Small intestine (tissue), 7 donors: ENCODE results near the gene CEP57. TPM values are rescaled to one million over a fixed set of nuclear protein-coding genes. Genes with fewer than 3 reads are reported as not detected.
"Not testable (repeated sequence)": the region's sequence is repeated elsewhere in the genome, so short reads cannot be mapped to it uniquely, and the experiment has no call there.

Experiments used
- DNase-seq, 2 donors: peaks; one replicate each; pipeline versions ENCODE4 v3.0.0 to v3.0.0-alpha.2; 2013
- FAIRE-seq: peaks from 2 replicates; lab custom pipeline; 2012; peaks lifted over from hg19 to GRCh38; lab: Jason Lieb, UNC
- H3K27ac ChIP-seq, 3 donors: one replicate each; pipeline ENCODE4 v1.5.1; 2013; ENCODE audit warnings: low read length in 2 of 3, mild to moderate bottlenecking in 2 of 3, control low read depth in 1 of 3, inconsistent platforms in 1 of 3, low read depth in 1 of 3, moderate library complexity in 1 of 3
- H3K27me3 ChIP-seq, 3 donors: one replicate each; pipeline ENCODE4 v1.6.1; 2013; ENCODE audit warnings: low read length in 3 of 3, inconsistent platforms in 1 of 3; ENCODE audit not compliant: control insufficient read depth in 3 of 3, insufficient read depth in 3 of 3
- H3K36me3 ChIP-seq, 3 donors: one replicate each; pipeline ENCODE4 v1.6.1; 2013; ENCODE audit warnings: low read length in 3 of 3, inconsistent platforms in 1 of 3, low read depth in 1 of 3, mild to moderate bottlenecking in 1 of 3, moderate library complexity in 1 of 3; ENCODE audit not compliant: control insufficient read depth in 3 of 3, insufficient read depth in 2 of 3
- H3K4me1 ChIP-seq, 3 donors: one replicate each; pipeline ENCODE4 v1.6.1; 2013; ENCODE audit warnings: low read length in 2 of 3, inconsistent platforms in 1 of 3, low read depth in 1 of 3, mild to moderate bottlenecking in 1 of 3, moderate library complexity in 1 of 3; ENCODE audit not compliant: control insufficient read depth in 3 of 3, insufficient read depth in 2 of 3
- H3K4me3 ChIP-seq, 3 donors: one replicate each; pipeline ENCODE4 v1.5.1; 2013; ENCODE audit warnings: low read length in 3 of 3, control low read depth in 1 of 3, inconsistent platforms in 1 of 3, low read depth in 1 of 3, mild to moderate bottlenecking in 1 of 3, moderate library complexity in 1 of 3
- H3K9me3 ChIP-seq, 2 donors: one replicate each; pipeline ENCODE4 v1.6.1; 2013; ENCODE audit warnings: low read depth in 1 of 2, low read length in 1 of 2; ENCODE audit not compliant: control insufficient read depth in 2 of 2, insufficient read depth in 1 of 2
- WGBS, 3 donors: extraction: QIAGEN DNeasy Blood & Tissue Kit; methylation state at CpG; one replicate each; pipeline ENCODE4 v1.1.7; 2013; 5-methylcytosine and 5-hydroxymethylcytosine counted together
- polyA plus RNA-seq, 4 donors: library from polyadenylated mRNA; stranded (reverse) in 3 of 4; unstranded in 1 of 4; fragments of 200-250 nt in 3 of 4; fragments of 120-200 nt in 1 of 4; gene quantifications; one replicate each; pipeline versions ENCODE4 v1.2.1 to v1.2.3, GENCODE V29; 2013
- donor health status: healthy with polysubstance abuse.
- donor health status: control.
- donor health status: control.
- donor health status: Bipolar disorder and iron deficiency.
- donor health status: healthy.

The CEP57 gene
- polyA plus RNA-seq, 4 donors, result 27.0 to 76.4 (median 41.6) TPM

- no peaks in the 10 kb centered on the region for H3K9me3 ChIP-seq
- no peaks in the 10 kb centered on the region for H3K4me1 ChIP-seq
- FAIRE-seq (no peak), DNase-seq (no peak)
- H3K36me3 ChIP-seq, result peaks cover 0 to 14% (median 3%) of the 10 kb centered on the region in 3 donors
- no peak overlapping the region for H3K4me3 ChIP-seq
- H3K27me3 ChIP-seq, result no peaks in the 10 kb centered on the region
- H3K27ac ChIP-seq, result no peak overlapping the region
Measured at GRCh38 chr11:95850137-95850536, 59.8 kb downstream of the CEP57 start.

- H3K9me3 ChIP-seq, result no peaks in the 10 kb centered on the region
- peaks cover 0 to 17% (median 3%) of the 10 kb centered on the region in 3 donors for H3K36me3 ChIP-seq
- H3K4me1 ChIP-seq, result no peaks in the 10 kb centered on the region
- no peak overlapping the region for H3K27ac ChIP-seq
- DNase-seq (no peak), FAIRE-seq (no peak)
- H3K27me3 ChIP-seq, result no peaks in the 10 kb centered on the region
- no peak overlapping the region for H3K4me3 ChIP-seq
Measured at GRCh38 chr11:95853138-95853537, 62.8 kb downstream of the CEP57 start.

GRCh38 chr11:95853862-95854261, 63.6 kb downstream of the CEP57 start:
- Histone ChIP-seq H3K4me1 (no peaks in the 10 kb centered on the region), H3K36me3 (peaks cover 0 to 17% (median 3%) of the 10 kb centered on the region in 3 donors), H3K9me3 (no peaks in the 10 kb centered on the region), H3K27me3 (no peaks in the 10 kb centered on the region), H3K27ac (no peak overlapping the region), H3K4me3 (no peak overlapping the region)
- 85 to 88% (median 87%) methylated on average over 2 of the region's 2 CpGs for WGBS, 3 donors
- no peak for DNase-seq
- no peak for FAIRE-seq

GRCh38 chr11:95854362-95854761, 64.1 kb downstream of the CEP57 start:
- H3K9me3 ChIP-seq, H3K4me1 ChIP-seq, H3K27me3 ChIP-seq, H3K27ac ChIP-seq, FAIRE-seq, H3K4me3 ChIP-seq, DNase-seq: not testable (repeated sequence)
- peaks cover 0 to 17% (median 3%) of the 10 kb centered on the region in 3 donors for H3K36me3 ChIP-seq
- WGBS, 3 donors, result 76 to 90% (median 81%) methylated on average over 5 of the region's 5 CpGs

GRCh38 chr11:95860024-95860423, 69.7 kb downstream of the CEP57 start:
- H3K9me3 ChIP-seq, H3K27ac ChIP-seq, DNase-seq, H3K4me3 ChIP-seq, H3K27me3 ChIP-seq, FAIRE-seq, H3K4me1 ChIP-seq: not testable (repeated sequence)
- WGBS, 3 donors, result 91 to 95% (median 93%) methylated on average over 4 of the region's 4 CpGs
- peaks cover 0 to 12% (median 0%) of the 10 kb centered on the region in 3 donors for H3K36me3 ChIP-seq

- H3K27me3 ChIP-seq, result no peaks in the 10 kb centered on the region
- DNase-seq (no peak), FAIRE-seq (no peak)
- 91 to 97% (median 93%) methylated on average over 2 of the region's 2 CpGs for WGBS, 3 donors
- H3K36me3 ChIP-seq, result peaks cover 0 to 8% (median 0%) of the 10 kb centered on the region in 3 donors
- H3K4me1 ChIP-seq, result no peaks in the 10 kb centered on the region
- H3K4me3 ChIP-seq, result no peak overlapping the region
- no peak overlapping the region for H3K27ac ChIP-seq
- no peaks in the 10 kb centered on the region for H3K9me3 ChIP-seq
Measured at GRCh38 chr11:95863486-95864140, 73.3 kb downstream of the CEP57 start.

- no peak for DNase-seq
- Histone ChIP-seq H3K27ac (no peak overlapping the region), H3K9me3 (no peaks in the 10 kb centered on the region), H3K27me3 (no peaks in the 10 kb centered on the region), H3K36me3 (no peaks in the 10 kb centered on the region), H3K4me3 (no peak overlapping the region), H3K4me1 (no peaks in the 10 kb centered on the region)
- 77 to 89% (median 81%) methylated on average over 6 of the region's 6 CpGs for WGBS, 3 donors
- no peak for FAIRE-seq
Measured at GRCh38 chr11:95867105-95867504, 76.8 kb downstream of the CEP57 start.

- DNase-seq, FAIRE-seq, H3K27me3 ChIP-seq, H3K27ac ChIP-seq, H3K36me3 ChIP-seq, H3K9me3 ChIP-seq, H3K4me1 ChIP-seq, H3K4me3 ChIP-seq: not testable (repeated sequence)
- 90 to 95% (median 92%) methylated on average over 3 of the region's 3 CpGs for WGBS, 3 donors
Measured at GRCh38 chr11:95870877-95871276, 80.6 kb downstream of the CEP57 start.

- peaks cover 0 to 6% (median 0%) of the 10 kb centered on the region in 3 donors for H3K36me3 ChIP-seq
- DNase-seq (no peak), FAIRE-seq (no peak)
- peak overlapping the region in 1 of 3 donors; percentile 17 for H3K27ac ChIP-seq
- WGBS, 3 donors, result 82% methylated on average over 2 of the region's 2 CpGs
- no peak overlapping the region for H3K4me3 ChIP-seq
- H3K9me3 ChIP-seq, result no peaks in the 10 kb centered on the region
- H3K4me1 ChIP-seq, result no peaks in the 10 kb centered on the region
- no peaks in the 10 kb centered on the region for H3K27me3 ChIP-seq
Measured at GRCh38 chr11:95877291-95877690, 87.0 kb downstream of the CEP57 start.
